Trophoblast cell (in vitro differentiated cells and primary cell): ENCODE results near the gene SYDE2.

Experiments
- DNase-seq, 2 donors: peaks; one replicate each; pipeline ENCODE4 v3.0.0-alpha.2; 2016
- H2AFZ ChIP-seq: 2 replicates; pipeline ENCODE4 v1.6.1; 2013; ENCODE audit warnings: low read length, moderate library complexity, mild to moderate bottlenecking; ENCODE audit not compliant: insufficient read depth, poor library complexity
- H2AK5ac ChIP-seq: 2 replicates; pipeline ENCODE4 v1.6.1; 2013; ENCODE audit warnings: mild to moderate bottlenecking, low read length
- H2BK120ac ChIP-seq: 2 replicates; pipeline ENCODE4 v1.6.1; 2013; ENCODE audit warnings: low read length, mild to moderate bottlenecking, moderate library complexity; ENCODE audit not compliant: insufficient read depth, poor library complexity
- H2BK12ac ChIP-seq: 2 replicates; pipeline ENCODE4 v1.6.1; 2013; ENCODE audit warnings: mild to moderate bottlenecking, low read length, moderate library complexity
- H2BK5ac ChIP-seq: 2 replicates; pipeline ENCODE4 v1.6.1; 2013; ENCODE audit warnings: low read length, low read depth, moderate library complexity, mild to moderate bottlenecking; ENCODE audit not compliant: poor library complexity
- H3K14ac ChIP-seq: 2 replicates; pipeline ENCODE4 v1.6.1; 2013; ENCODE audit warnings: mild to moderate bottlenecking, low read length
- H3K18ac ChIP-seq: 2 replicates; pipeline ENCODE4 v1.6.1; 2013; ENCODE audit warnings: mild to moderate bottlenecking, low read length
- H3K23ac ChIP-seq: 2 replicates; pipeline ENCODE4 v1.6.1; 2013; ENCODE audit warnings: low read length
- H3K27ac ChIP-seq: 2 replicates; pipeline ENCODE4 v1.5.1; 2013; ENCODE audit warnings: low read depth, mild to moderate bottlenecking, inconsistent platforms, low read length, moderate library complexity
- H3K27me3 ChIP-seq: 2 replicates; pipeline ENCODE4 v1.6.1; 2013; ENCODE audit warnings: inconsistent platforms, mild to moderate bottlenecking, low read length, moderate library complexity; ENCODE audit not compliant: insufficient read depth
- H3K36me3 ChIP-seq, 2 experiments: 1 replicate in 1 of 2; 2 replicates in 1 of 2; pipeline ENCODE4 v1.6.1; 2013; ENCODE audit warnings: low read length in 2 of 2, mild to moderate bottlenecking in 2 of 2, moderate library complexity in 1 of 2; ENCODE audit not compliant: insufficient read depth in 2 of 2, control insufficient read depth in 1 of 2
- H3K4ac ChIP-seq: 2 replicates; pipeline ENCODE4 v1.6.1; 2013; ENCODE audit warnings: low read depth, mild to moderate bottlenecking, low read length, moderate library complexity
- H3K4me1 ChIP-seq, 2 experiments: 1 replicate in 1 of 2; 2 replicates in 1 of 2; pipeline ENCODE4 v1.6.1; 2013; ENCODE audit warnings: low read length in 2 of 2, mild to moderate bottlenecking in 2 of 2, moderate library complexity in 1 of 2; ENCODE audit not compliant: insufficient read depth in 2 of 2, control insufficient read depth in 1 of 2
- H3K4me2 ChIP-seq: 2 replicates; pipeline ENCODE4 v1.6.1; 2013; ENCODE audit warnings: inconsistent platforms, mild to moderate bottlenecking, low read length, moderate library complexity
- H3K4me3 ChIP-seq: 2 replicates; pipeline ENCODE4 v1.5.1; 2013; ENCODE audit warnings: mild to moderate bottlenecking, low read depth, low read length, inconsistent platforms
- H3K79me1 ChIP-seq: one replicate; pipeline ENCODE4 v1.6.1; 2013; ENCODE audit warnings: low read length
- H3K79me2 ChIP-seq: 2 replicates; pipeline ENCODE4 v1.6.1; 2013; ENCODE audit warnings: low read length, mild to moderate bottlenecking; ENCODE audit not compliant: control insufficient read depth, insufficient read depth, poor library complexity
- H3K9ac ChIP-seq: 2 replicates; pipeline ENCODE4 v1.6.1; 2013; ENCODE audit warnings: mild to moderate bottlenecking, low read length
- H3K9me3 ChIP-seq: 2 replicates; pipeline ENCODE4 v1.6.1; 2013; ENCODE audit warnings: low read depth, mild to moderate bottlenecking, control low read depth, inconsistent platforms, low read length; ENCODE audit not compliant: insufficient read depth
- H4K12ac ChIP-seq: 2 replicates; pipeline ENCODE4 v1.6.1; 2013; ENCODE audit warnings: low read depth, mild to moderate bottlenecking, low read length, moderate library complexity
- H4K8ac ChIP-seq: 2 replicates; pipeline ENCODE4 v1.6.1; 2013; ENCODE audit warnings: low read depth, mild to moderate bottlenecking, low read length, moderate library complexity
- H4K91ac ChIP-seq: one replicate; pipeline ENCODE4 v1.6.1; 2013; ENCODE audit warnings: low read depth, mild to moderate bottlenecking, low read length, moderate library complexity
- WGBS: extraction: QIAGEN DNeasy Blood & Tissue Kit; methylation state at CpG from one replicate; pipeline ENCODE4 v1.1.7; 2013; ENCODE audit warnings: missing lambda C conversion rate; ENCODE audit not compliant: insufficient read length, insufficient coverage; ENCODE audit errors: extremely low coverage; 5-methylcytosine and 5-hydroxymethylcytosine counted together

The SYDE2 gene

DNA sequence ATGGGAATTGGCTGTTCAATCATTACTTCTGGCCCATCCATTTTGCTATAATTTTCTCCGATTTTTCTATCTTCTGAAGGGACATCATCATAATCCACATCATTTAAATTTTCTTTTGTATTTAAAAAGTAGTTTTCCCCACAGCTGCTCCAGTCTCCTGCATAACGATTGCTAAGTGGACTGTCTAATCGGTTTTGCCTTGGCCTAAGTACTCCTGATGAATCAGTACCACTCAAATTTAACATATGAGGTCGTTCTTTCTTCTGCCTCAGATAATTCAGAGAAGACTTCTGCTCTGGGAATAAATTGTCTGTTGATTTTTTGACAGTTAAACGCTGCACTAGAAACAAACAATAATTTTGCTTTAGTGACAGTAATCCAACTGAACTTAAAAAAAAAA is 41.9 kb downstream of the SYDE2 start:
- Histone ChIP-seq H3K4me1 (no peaks in the 10 kb centered on the region), H3K4ac (no peak overlapping the region), H2AK5ac (no peak overlapping the region), H2BK12ac (no peak overlapping the region), H3K79me1 (no peaks in the 10 kb centered on the region), H2BK5ac (no peak overlapping the region), H3K27me3 (no peaks in the 10 kb centered on the region), H2BK120ac (no peak overlapping the region), H3K9ac (no peak overlapping the region), H2AFZ (no peak overlapping the region), H3K14ac (no peak overlapping the region), H4K91ac (no peak overlapping the region), H3K9me3 (no peaks in the 10 kb centered on the region), H3K27ac (no peak overlapping the region), H3K36me3 (peaks cover 0 to 3% of the 10 kb centered on the region in 2 experiments), H3K4me2 (no peak overlapping the region), H3K18ac (no peak overlapping the region), H3K79me2 (no peaks in the 10 kb centered on the region), H3K4me3 (no peak overlapping the region), H3K23ac (no peak overlapping the region), H4K12ac (no peak overlapping the region), H4K8ac (no peak overlapping the region)
- no CpG with 5 or more reads among the region's 5 CpGs for WGBS
- DNase-seq, result no peak

DNA sequence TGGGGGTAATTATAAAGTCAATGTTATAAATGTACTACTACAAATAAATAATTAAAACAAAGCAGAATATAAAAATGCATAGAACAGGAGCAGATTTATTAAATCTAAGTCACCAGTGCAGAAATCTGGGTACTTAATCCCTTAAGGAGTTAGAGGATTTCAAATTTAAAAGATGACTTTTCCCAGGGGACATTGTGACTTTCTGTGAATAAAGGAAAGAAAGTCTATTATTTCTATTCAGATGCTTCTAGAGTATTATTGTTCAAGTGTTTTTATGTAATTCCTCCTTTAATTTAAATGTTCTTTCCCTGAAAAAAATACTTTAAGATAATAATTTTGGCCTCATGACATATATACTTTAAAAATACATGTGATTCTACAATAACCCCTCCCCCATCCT is 43.4 kb downstream of the SYDE2 start:
- Histone ChIP-seq H4K12ac (no peak overlapping the region), H2BK5ac (no peak overlapping the region), H3K79me2 (no peaks in the 10 kb centered on the region), H2AFZ (no peak overlapping the region), H3K27me3 (no peaks in the 10 kb centered on the region), H3K79me1 (no peaks in the 10 kb centered on the region), H3K23ac (no peak overlapping the region), H2BK120ac (no peak overlapping the region), H3K4ac (no peak overlapping the region), H3K4me3 (no peak overlapping the region), H2AK5ac (no peak overlapping the region), H3K14ac (no peak overlapping the region), H3K36me3 (peaks cover 0 to 3% of the 10 kb centered on the region in 2 experiments), H3K4me1 (no peaks in the 10 kb centered on the region), H3K27ac (no peak overlapping the region), H4K8ac (no peak overlapping the region), H4K91ac (no peak overlapping the region), H3K4me2 (no peak overlapping the region), H3K9ac (no peak overlapping the region), H2BK12ac (no peak overlapping the region), H3K18ac (no peak overlapping the region), H3K9me3 (no peaks in the 10 kb centered on the region)
- DNase-seq, result no peak

DNA sequence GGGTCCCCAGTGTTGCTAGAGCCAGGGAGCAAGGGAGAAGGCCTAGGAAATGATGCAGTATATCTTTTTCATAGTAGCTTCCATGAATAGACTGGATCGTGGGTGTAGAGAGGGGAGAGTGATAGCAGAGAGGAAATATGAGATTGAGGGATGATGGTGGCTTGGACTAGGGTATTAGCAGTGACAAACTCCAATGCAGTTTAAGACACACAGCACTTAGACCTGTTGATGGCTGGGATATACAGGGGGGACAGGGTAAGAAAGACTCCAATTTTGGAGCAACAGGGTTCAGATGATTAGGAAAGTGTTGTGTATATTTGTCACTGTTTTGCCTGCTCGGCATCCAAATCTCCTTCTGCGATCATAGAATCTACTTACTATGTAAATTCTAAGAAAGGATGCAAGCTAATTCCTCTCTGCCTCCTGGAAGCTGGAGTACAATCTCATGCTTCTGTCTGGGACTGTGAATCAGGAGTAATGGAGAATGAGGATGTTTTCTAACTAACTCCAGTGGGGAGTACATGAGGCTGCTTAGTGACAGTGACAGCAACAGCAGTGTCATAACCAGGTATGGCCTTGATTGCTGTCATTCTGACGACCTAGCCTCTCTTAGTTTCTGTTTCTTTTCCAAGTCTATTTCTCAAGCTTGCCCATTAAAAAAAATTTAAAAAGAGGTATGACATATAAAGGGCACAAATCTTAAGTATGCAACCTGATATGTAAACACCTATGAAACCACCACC is 47.5 kb downstream of the SYDE2 start:
- Histone ChIP-seq H3K4me1 (peaks cover 3 to 8% of the 10 kb centered on the region in 2 experiments), H2AK5ac (no peak overlapping the region), H3K14ac (no peak overlapping the region), H3K27ac (no peak overlapping the region), H4K12ac (no peak overlapping the region), H3K18ac (no peak overlapping the region), H3K4me3 (no peak overlapping the region), H2AFZ (no peak overlapping the region), H2BK5ac (no peak overlapping the region), H3K27me3 (no peaks in the 10 kb centered on the region), H2BK12ac (no peak overlapping the region), H3K9ac (no peak overlapping the region), H3K79me1 (no peaks in the 10 kb centered on the region), H3K4me2 (no peak overlapping the region), H4K91ac (no peak overlapping the region), H3K9me3 (no peaks in the 10 kb centered on the region), H2BK120ac (no peak overlapping the region), H3K79me2 (no peaks in the 10 kb centered on the region), H3K36me3 (no peaks in the 10 kb centered on the region), H3K4ac (no peak overlapping the region), H4K8ac (no peak overlapping the region), H3K23ac (no peak overlapping the region)
- DNase-seq, result no peak
- WGBS, result no CpG with 5 or more reads among the region's 4 CpGs

DNA sequence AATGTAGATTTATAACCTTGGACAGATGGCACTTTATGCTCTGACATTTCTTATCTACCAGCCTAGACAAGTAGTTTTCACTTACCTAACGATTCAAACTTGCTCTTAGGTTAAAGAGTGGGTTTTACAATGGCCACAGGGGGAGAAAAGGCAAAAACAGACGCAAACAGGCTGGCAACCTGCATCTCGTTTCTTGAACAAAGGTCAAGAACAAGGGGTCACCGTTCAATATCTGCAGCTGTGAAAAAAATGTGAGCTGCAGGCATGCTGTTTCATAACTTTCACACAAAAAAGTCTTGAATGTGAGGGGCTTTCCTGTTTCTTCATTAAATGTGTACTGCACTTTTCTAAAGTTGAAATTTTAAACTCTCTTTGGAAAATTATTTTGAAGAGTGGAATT is 49.4 kb downstream of the SYDE2 start:
- H3K79me1 ChIP-seq, result no peaks in the 10 kb centered on the region
- no peak overlapping the region for H2BK5ac ChIP-seq
- H3K14ac ChIP-seq, result no peak overlapping the region
- no peak overlapping the region for H2AK5ac ChIP-seq
- no peak overlapping the region for H4K8ac ChIP-seq
- no peak overlapping the region for H3K27ac ChIP-seq
- no peaks in the 10 kb centered on the region for H3K36me3 ChIP-seq
- no peaks in the 10 kb centered on the region for H3K9me3 ChIP-seq
- no peaks in the 10 kb centered on the region for H3K79me2 ChIP-seq
- no peak overlapping the region for H3K4me3 ChIP-seq
- H3K18ac ChIP-seq, result no peak overlapping the region
- no CpG with 5 or more reads among the region's 4 CpGs for WGBS
- H3K4me2 ChIP-seq, result no peak overlapping the region
- H3K23ac ChIP-seq, result no peak overlapping the region
- H4K91ac ChIP-seq, result no peak overlapping the region
- no peak overlapping the region for H4K12ac ChIP-seq
- peaks cover 3 to 8% of the 10 kb centered on the region in 2 experiments for H3K4me1 ChIP-seq
- H2BK120ac ChIP-seq, result no peak overlapping the region
- H2BK12ac ChIP-seq, result no peak overlapping the region
- H3K9ac ChIP-seq, result no peak overlapping the region
- DNase-seq, result no peak
- no peak overlapping the region for H3K4ac ChIP-seq
- H2AFZ ChIP-seq, result no peak overlapping the region
- H3K27me3 ChIP-seq, result no peaks in the 10 kb centered on the region
